GM12878 (cell line): ENCODE data around the gene PAK6. TPM values are rescaled to one million over a fixed set of nuclear protein-coding genes. Genes with fewer than 3 reads are reported as not detected.

ENCODE experiments used
- ATAC-seq: fragments of 200-7000 bp; cut with Tn5 transposase; 3 replicates; pipeline ENCODE4 v1.9.1; 2020; ENCODE audit warnings: mild to moderate bottlenecking, moderate library complexity
- BruUV-seq: library from RNA; stranded (reverse); fragments of 400-500 nt; replicated peaks from 2 replicates; lab custom pipeline; 2021; lab: Mats Ljungman, UMichigan
- CTCF ChIA-PET: fragments of 300-600 bp; sonication (Branson Sonifier 250); formaldehyde crosslinking; extraction: SDS; loops from one replicate; lab custom pipeline; 2021; ENCODE audit warnings: inconsistent platforms; lab: Yijun Ruan, JAX
- POLR2A ChIA-PET: fragments of 350-600 bp; formaldehyde crosslinking; extraction: SDS; loops from one replicate; lab custom pipeline; 2021; ENCODE audit warnings: inconsistent platforms; lab: Charles Lee
- RAD21 ChIA-PET: fragments of 300-600 bp; sonication (Branson Sonifier 250); formaldehyde crosslinking; loops from one replicate; lab custom pipeline; 2023; ENCODE audit warnings: antibody characterized with exemption; ENCODE audit not compliant: unreplicated experiment; lab: Charles Lee
- SMC1A ChIA-PET: fragments of 300-600 bp; sonication (Branson Sonifier 250); formaldehyde crosslinking; loops from one replicate; lab custom pipeline; 2023; ENCODE audit not compliant: unreplicated experiment, uncharacterized antibody; lab: Charles Lee
- DNase-seq: peaks from one replicate; pipeline ENCODE4 v3.0.0-alpha.2; 2011; ENCODE audit warnings: low read depth, low spot score
- FAIRE-seq: peaks from 3 replicates; lab custom pipeline; 2011; peaks lifted over from hg19 to GRCh38; lab: Jason Lieb, UNC
- H2AFZ ChIP-seq: 2 replicates; pipeline ENCODE4 v1.6.0; 2011; ENCODE audit warnings: low read depth, low read length, control low read depth; ENCODE audit not compliant: control insufficient read depth
- H3K27ac ChIP-seq: 2 replicates; pipeline ENCODE4 v1.5.1; 2011; ENCODE audit warnings: control low read depth; ENCODE audit not compliant: control insufficient read depth, insufficient read depth
- H3K27me3 ChIP-seq, 2 experiments: replicated peaks in 1 of 2; 2 replicates each; pipeline versions ENCODE4 v1.6.0 to v1.6.1; 2011; ENCODE audit warnings: low read length in 1 of 2; ENCODE audit not compliant: control insufficient read depth in 2 of 2, insufficient read depth in 2 of 2
- H3K36me3 ChIP-seq, 2 experiments: 2 replicates each; pipeline ENCODE4 v1.5.1; 2011; ENCODE audit warnings: low read length in 1 of 2; ENCODE audit not compliant: control insufficient read depth in 2 of 2, insufficient read depth in 2 of 2
- H3K4me1 ChIP-seq: 2 replicates; pipeline ENCODE4 v1.6.1; 2011; ENCODE audit warnings: mild to moderate bottlenecking, low read length, moderate library complexity, mixed read lengths; ENCODE audit not compliant: control insufficient read depth, insufficient read depth
- H3K4me2 ChIP-seq: 2 replicates; pipeline ENCODE4 v1.6.0; 2011; ENCODE audit warnings: control low read depth; ENCODE audit not compliant: control insufficient read depth, insufficient read depth
- H3K4me3 ChIP-seq: fragments of 200-600 bp; sonication (generic); 2 replicates; pipeline ENCODE4 v1.5.1; 2016
- H3K79me2 ChIP-seq: 2 replicates; pipeline ENCODE4 v1.6.0; 2011; ENCODE audit warnings: low read length; ENCODE audit not compliant: control insufficient read depth, insufficient read depth
- H3K9ac ChIP-seq: 2 replicates; pipeline ENCODE4 v1.8.0; 2011; ENCODE audit warnings: low read length, control low read depth, mixed read lengths; ENCODE audit not compliant: control insufficient read depth, insufficient read depth
- H3K9me3 ChIP-seq: replicated peaks from 3 replicates; pipeline ENCODE4 v1.5.1; 2011; ENCODE audit warnings: mild to moderate bottlenecking, low read length; ENCODE audit not compliant: control insufficient read depth, insufficient read depth
- H4K20me1 ChIP-seq: 2 replicates; pipeline ENCODE4 v1.6.0; 2011; ENCODE audit not compliant: control insufficient read depth, insufficient read depth
- ESRRA ChIP-seq: IDR thresholded peaks from 2 replicates; pipeline ENCODE4 v1.6.1; 2012; ENCODE audit warnings: mild to moderate bottlenecking, low read length, improper control_type of control experiment
- HCFC1 ChIP-seq: fragments of 150-350 bp; IDR thresholded peaks from 2 replicates; pipeline ENCODE4 v1.6.1; 2014; ENCODE audit warnings: low read length
- HDAC6 ChIP-seq: fragments of 200-600 bp; sonication (generic); IDR thresholded peaks from one replicate; pipeline ENCODE4 v1.8.0; 2017; ENCODE audit warnings: antibody characterized with exemption; ENCODE audit not compliant: unreplicated experiment
- JUND ChIP-seq: IDR thresholded peaks from 2 replicates; pipeline ENCODE4 v1.6.1; 2012; ENCODE audit warnings: low read depth, mild to moderate bottlenecking, low read length, improper control_type of control experiment, moderate library complexity
- MTA3 ChIP-seq: IDR thresholded peaks from 2 replicates; pipeline ENCODE4 v1.6.1; 2012; ENCODE audit warnings: low read length, inconsistent platforms, borderline replicate concordance
- NFIC ChIP-seq: IDR thresholded peaks from 2 replicates; pipeline ENCODE4 v1.6.1; 2012; ENCODE audit warnings: low read depth, mild to moderate bottlenecking, inconsistent platforms, low read length, moderate library complexity
- NFYA ChIP-seq: IDR thresholded peaks from 2 replicates; pipeline ENCODE4 v1.6.1; 2011; ENCODE audit warnings: low read depth, mild to moderate bottlenecking, low read length, improper control_type of control experiment, borderline replicate concordance
- PAX8 ChIP-seq: fragments of 450-650 bp; IDR thresholded peaks from 2 replicates; pipeline ENCODE4 v1.6.1; 2017; ENCODE audit warnings: mild to moderate bottlenecking, moderate library complexity
- POLR2A ChIP-seq: IDR thresholded peaks from 2 replicates; pipeline ENCODE4 v1.6.1; 2011; ENCODE audit warnings: low read depth, mild to moderate bottlenecking, low read length
- RAD21 ChIP-seq: IDR thresholded peaks from 2 replicates; pipeline ENCODE4 v1.6.1; 2011; ENCODE audit warnings: mild to moderate bottlenecking, low read depth, low read length, moderate library complexity; ENCODE audit not compliant: insufficient read depth
- RFX5 ChIP-seq: IDR thresholded peaks from 2 replicates; pipeline ENCODE4 v1.6.1; 2011; ENCODE audit warnings: low read depth, low read length, improper control_type of control experiment
- RUNX3 ChIP-seq: IDR thresholded peaks from 2 replicates; pipeline ENCODE4 v1.6.1; 2012; ENCODE audit warnings: low read length, inconsistent platforms
- SMARCA5 ChIP-seq: fragments of 450-650 bp; IDR thresholded peaks from 2 replicates; pipeline ENCODE4 v1.6.1; 2017; ENCODE audit warnings: mild to moderate bottlenecking
- SMC3 ChIP-seq: IDR thresholded peaks from 2 replicates; pipeline ENCODE4 v1.6.1; 2011; ENCODE audit warnings: low read length, improper control_type of control experiment, borderline replicate concordance
- ZBED1 ChIP-seq: IDR thresholded peaks from 2 replicates; pipeline ENCODE4 v1.6.1; 2016; ENCODE audit warnings: borderline replicate concordance
- ZBTB4 ChIP-seq: fragments of 450-650 bp; formaldehyde crosslinking; IDR thresholded peaks from 2 replicates; pipeline ENCODE4 v1.4.0; 2022; ENCODE audit warnings: mild to moderate bottlenecking, moderate library complexity
- ZNF217 ChIP-seq: fragments of 450-650 bp; IDR thresholded peaks from 2 replicates; pipeline ENCODE4 v1.6.1; 2017; ENCODE audit warnings: antibody characterized with exemption, mild to moderate bottlenecking
- ZNF687 ChIP-seq: fragments of 450-650 bp; IDR thresholded peaks from 2 replicates; pipeline ENCODE4 v1.6.1; 2017; ENCODE audit warnings: mild to moderate bottlenecking, moderate library complexity
- WGBS: methylation state at CpG from one replicate; pipeline ENCODE4 v1.1.6; 2016; ENCODE audit warnings: low lambda C conversion rate; ENCODE audit not compliant: insufficient replicate concordance, insufficient coverage; ENCODE audit errors: missing lambda C conversion rate; 5-methylcytosine and 5-hydroxymethylcytosine counted together
- in situ Hi-C: fragments of 300-500 bp; cut with MboI; formaldehyde crosslinking; loops from 9 replicates; pipeline ENCODE4 v1.14.3; 2018; ENCODE audit warnings: mixed read lengths
- intact Hi-C: fragments of 100-400 bp; cut with micrococcal nuclease; formaldehyde crosslinking; loops from one replicate; pipeline ENCODE4 v1.14.2; 2022; ENCODE audit not compliant: unreplicated experiment
- polyA plus RNA-seq, 11 experiments: library from polyadenylated mRNA; depleted of rRNA in 4 of 11; unstranded in 6 of 11; stranded (reverse) in 5 of 11; fragments of >200 nt; fragmentation: Nextera tagmentation in 4 of 11; fragmentation: Illumina TruSeq in 1 of 11; extraction: Ambion mirVana in 4 of 11; extraction: Trizol in 1 of 11; gene quantifications; 1 replicate in 1 of 11; 2 replicates in 10 of 11; pipeline versions ENCODE4 v1.2.1 to v1.2.3, GENCODE V29; 2011 to 2016; ENCODE audit warnings: inconsistent platforms in 2 of 11, missing spikeins in 2 of 11, low read depth in 1 of 11
- total RNA-seq, 4 experiments: library from RNA; depleted of rRNA in 3 of 4; stranded (reverse); fragments of >200 nt in 3 of 4; fragmentation: Illumina TruSeq in 1 of 4; extraction: Trizol in 1 of 4; gene quantifications; 2 replicates each; pipeline versions ENCODE4 v1.2.1 to v1.2.3, GENCODE V29; 2013 to 2021
- TF ChIP-seq, protein P1 (sequence below): fragments of 450-650 bp; IDR thresholded peaks from 2 replicates; pipeline ENCODE4 v1.6.1; 2017; ENCODE audit warnings: borderline replicate concordance

Gene PAK6
- total and polyA plus RNA-seq, 10 of the 15 experiments (the other 5 are each of a cell fraction or from before 2014, with no cell fraction given) = 0.07 to 0.92 (median 0.31) TPM; not detected in 2

DNA sequence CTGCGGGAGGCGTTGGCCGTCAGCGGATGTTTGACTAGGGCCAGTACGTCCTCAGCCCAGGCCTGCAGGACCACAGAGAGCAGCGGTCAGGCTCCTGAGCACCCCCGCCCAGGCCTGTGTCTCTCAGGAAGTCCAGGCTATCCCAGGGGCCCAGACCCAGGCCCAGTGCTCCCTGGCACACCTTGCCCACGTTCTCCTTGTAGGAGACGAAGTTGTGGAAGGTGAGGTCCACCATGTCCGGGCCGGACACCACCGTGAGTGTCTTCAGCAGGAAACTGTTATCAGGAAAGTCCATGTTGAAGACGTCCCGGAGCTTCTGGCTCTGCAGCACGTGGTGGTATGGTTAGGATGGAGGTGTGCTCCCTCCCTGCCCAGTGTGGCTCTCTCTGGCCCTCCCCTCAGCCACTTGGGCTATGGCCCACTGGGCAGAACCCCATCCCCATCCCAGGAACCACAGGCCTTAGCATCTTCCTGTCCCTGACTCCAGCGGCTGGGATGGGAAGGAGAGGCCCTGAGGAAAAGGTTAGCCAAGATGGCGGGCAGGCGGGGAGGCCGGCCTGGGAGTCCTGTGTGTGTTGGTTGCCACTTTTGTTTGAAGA is 63.5 kb downstream of the PAK6 start:
- WGBS = 57% methylated on average over 19 of the region's 19 CpGs
- H3K36me3 ChIP-seq = no peaks in the 10 kb centered on the region
- CTCF ChIA-PET = interaction anchor here (1.5 kb wide), 1 partner anchor 35 kb away, joined by 4 read pairs; no protein-coding TSS in a partner anchor
- no peak for ATAC-seq
- SMC1A ChIA-PET = no interaction called here
- no TSS peak for BruUV-seq
- no peaks in the 10 kb centered on the region for H3K4me1 ChIP-seq
- FAIRE-seq = no peak
- no peak overlapping the region for H3K4me3 ChIP-seq
- DNase-seq = no peak
- POLR2A ChIA-PET = no interaction called here
- no peak for TF ChIP-seq NFYA
- TF ChIP-seq RAD21 = no peak
- no peak for TF ChIP-seq NFIC
- TF ChIP-seq, protein P1, sequence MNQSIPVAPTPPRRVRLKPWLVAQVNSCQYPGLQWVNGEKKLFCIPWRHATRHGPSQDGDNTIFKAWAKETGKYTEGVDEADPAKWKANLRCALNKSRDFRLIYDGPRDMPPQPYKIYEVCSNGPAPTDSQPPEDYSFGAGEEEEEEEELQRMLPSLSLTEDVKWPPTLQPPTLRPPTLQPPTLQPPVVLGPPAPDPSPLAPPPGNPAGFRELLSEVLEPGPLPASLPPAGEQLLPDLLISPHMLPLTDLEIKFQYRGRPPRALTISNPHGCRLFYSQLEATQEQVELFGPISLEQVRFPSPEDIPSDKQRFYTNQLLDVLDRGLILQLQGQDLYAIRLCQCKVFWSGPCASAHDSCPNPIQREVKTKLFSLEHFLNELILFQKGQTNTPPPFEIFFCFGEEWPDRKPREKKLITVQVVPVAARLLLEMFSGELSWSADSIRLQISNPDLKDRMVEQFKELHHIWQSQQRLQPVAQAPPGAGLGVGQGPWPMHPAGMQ = no peak
- no peak for TF ChIP-seq HDAC6
- no peak for TF ChIP-seq RUNX3
- no peak for TF ChIP-seq ZBTB4 (CRISPR knock-in tag)
- no peak for TF ChIP-seq POLR2A
- TF ChIP-seq RFX5 = no peak
- no peak for TF ChIP-seq ZNF687
- no peak for TF ChIP-seq JUND
- no peak for TF ChIP-seq ZNF217
- no peak for TF ChIP-seq SMARCA5
- TF ChIP-seq HCFC1 = no peak
- TF ChIP-seq ESRRA = no peak
- no peak for TF ChIP-seq PAX8
- no peak for TF ChIP-seq SMC3
- no peak for TF ChIP-seq ZBED1
- TF ChIP-seq MTA3 = no peak
- no peaks in the 10 kb centered on the region for H3K27me3 ChIP-seq
- no peak overlapping the region for H3K9ac ChIP-seq
- RAD21 ChIA-PET = no interaction called here
- no peak overlapping the region for H3K4me2 ChIP-seq
- no peaks in the 10 kb centered on the region; the same call in 2 of the 3 replicates for H3K9me3 ChIP-seq
- no peaks in the 10 kb centered on the region for H3K79me2 ChIP-seq
- intact Hi-C loops = no loop called here
- no peak overlapping the region for H2AFZ ChIP-seq
- H4K20me1 ChIP-seq = no peaks in the 10 kb centered on the region
- H3K27ac ChIP-seq = no peak overlapping the region
- in situ Hi-C loops = no loop called here
